GM23338 (cell line): ENCODE data around the gene MUC5AC. TPM values are rescaled to one million over a fixed set of nuclear protein-coding genes. Genes with fewer than 3 reads are reported as not detected.

Experiments
- ATAC-seq: fragments of 200-7000 bp; cut with Tn5 transposase; 3 replicates; pipeline ENCODE4 v1.9.1; 2020
- DNase-seq: peaks from one replicate; pipeline ENCODE4 v3.0.0-alpha.2; 2015; ENCODE audit warnings: low spot score
- H2AFZ ChIP-seq: fragments of 200-600 bp; sonication (generic); 2 replicates; pipeline ENCODE4 v1.8.0; 2016; ENCODE audit warnings: antibody characterized with exemption, mild to moderate bottlenecking, moderate library complexity
- H3F3A ChIP-seq: fragments of 200-600 bp; sonication (generic); replicated peaks from 2 replicates; pipeline ENCODE4 v1.8.0; 2017; ENCODE audit warnings: antibody characterized with exemption, mixed run types, low read depth
- H3K27ac ChIP-seq: fragments of 200-600 bp; sonication (generic); 2 replicates; pipeline ENCODE4 v1.6.1; 2016; ENCODE audit warnings: low read depth
- H3K27me3 ChIP-seq: fragments of 200-600 bp; sonication (generic); 2 replicates; pipeline ENCODE4 v1.8.0; 2016; ENCODE audit warnings: mild to moderate bottlenecking, mixed run types, moderate library complexity; ENCODE audit not compliant: insufficient read depth
- H3K36me3 ChIP-seq: fragments of 200-600 bp; sonication (generic); 2 replicates; pipeline ENCODE4 v1.8.0; 2016; ENCODE audit warnings: mild to moderate bottlenecking; ENCODE audit not compliant: insufficient read depth
- H3K4me1 ChIP-seq: fragments of 200-600 bp; sonication (generic); 2 replicates; pipeline ENCODE4 v1.8.0; 2016; ENCODE audit warnings: mild to moderate bottlenecking, moderate library complexity; ENCODE audit not compliant: insufficient read depth
- H3K4me2 ChIP-seq: fragments of 200-600 bp; sonication (generic); 2 replicates; pipeline ENCODE4 v1.7.1; 2017; ENCODE audit warnings: mixed run types
- H3K4me3 ChIP-seq: fragments of 200-600 bp; sonication (generic); 2 replicates; pipeline ENCODE4 v1.6.1; 2016; ENCODE audit warnings: mixed run types
- H3K79me2 ChIP-seq: fragments of 200-600 bp; sonication (generic); replicated peaks from 2 replicates; pipeline ENCODE4 v1.8.0; 2017; ENCODE audit warnings: mild to moderate bottlenecking; ENCODE audit not compliant: insufficient read depth
- H3K9me2 ChIP-seq: fragments of 200-600 bp; sonication (generic); 2 replicates; pipeline ENCODE4 v1.8.0; 2017; ENCODE audit not compliant: insufficient read depth
- H4K20me1 ChIP-seq: fragments of 200-600 bp; sonication (generic); replicated peaks from 2 replicates; pipeline ENCODE4 v1.8.0; 2017; ENCODE audit warnings: mild to moderate bottlenecking; ENCODE audit not compliant: insufficient read depth
- H3K27ac Mint-ChIP-seq: 2 replicates; pipeline ENCODE4 v1.8.0; 2020; ENCODE audit warnings: inconsistent platforms, mild to moderate bottlenecking, moderate library complexity, mixed read lengths
- H3K27me3 Mint-ChIP-seq: 3 replicates; pipeline ENCODE4 v1.8.0; 2022; ENCODE audit warnings: low read depth, mild to moderate bottlenecking, moderate library complexity, mixed read lengths, inconsistent platforms; ENCODE audit not compliant: insufficient read depth, poor library complexity
- H3K36me3 Mint-ChIP-seq: 3 replicates; pipeline ENCODE4 v1.8.0; 2021; ENCODE audit warnings: low read depth, mild to moderate bottlenecking, inconsistent platforms, moderate library complexity, mixed read lengths
- H3K4me1 Mint-ChIP-seq: 3 replicates; pipeline ENCODE4 v1.8.0; 2020; ENCODE audit warnings: mild to moderate bottlenecking, inconsistent platforms, mixed read lengths
- H3K4me3 Mint-ChIP-seq: 3 replicates; pipeline ENCODE4 v1.8.0; 2021; ENCODE audit warnings: moderate library complexity, mild to moderate bottlenecking, inconsistent platforms, mixed read lengths
- H3K9me3 Mint-ChIP-seq: 3 replicates; pipeline ENCODE4 v1.8.0; 2020; ENCODE audit warnings: moderate library complexity, mild to moderate bottlenecking, inconsistent platforms, mixed read lengths
- CREB1 ChIP-seq: fragments of 250-450 bp; sonication (Bioruptor Pico); IDR thresholded peaks from 2 replicates; pipeline ENCODE4 v1.5.0; 2020; ENCODE audit warnings: low read depth, mild to moderate bottlenecking, moderate library complexity
- EZH2 ChIP-seq: fragments of 200-600 bp; sonication (generic); IDR thresholded peaks from one replicate; pipeline ENCODE4 v1.8.0; 2017; ENCODE audit warnings: antibody characterized with exemption, mild to moderate bottlenecking, low read depth; ENCODE audit not compliant: unreplicated experiment
- EZH2phosphoT487 ChIP-seq: fragments of 200-600 bp; sonication (generic); IDR thresholded peaks from one replicate; pipeline ENCODE4 v1.8.1; 2018; ENCODE audit warnings: antibody characterized with exemption; ENCODE audit not compliant: unreplicated experiment
- JUNB ChIP-seq: IDR thresholded peaks from one replicate; pipeline ENCODE4 v1.6.1; 2016; ENCODE audit warnings: antibody characterized with exemption; ENCODE audit not compliant: unreplicated experiment
- NANOG ChIP-seq: IDR thresholded peaks from 2 replicates; pipeline ENCODE4 v1.6.1; 2016; ENCODE audit warnings: antibody characterized with exemption, borderline replicate concordance
- POLR2AphosphoS5 ChIP-seq: IDR thresholded peaks from 2 replicates; pipeline ENCODE4 v1.6.1; 2016; ENCODE audit warnings: antibody characterized with exemption, low read depth
- REST ChIP-seq: IDR thresholded peaks from one replicate; pipeline ENCODE4 v1.6.1; 2018; ENCODE audit warnings: antibody characterized with exemption; ENCODE audit not compliant: unreplicated experiment
- STAT1 ChIP-seq: IDR thresholded peaks from one replicate; pipeline ENCODE4 v1.6.1; 2016; ENCODE audit warnings: antibody characterized with exemption; ENCODE audit not compliant: unreplicated experiment
- ZNF331 ChIP-seq: fragments of 250-450 bp; sonication (Bioruptor Pico); IDR thresholded peaks from 2 replicates; pipeline ENCODE4 v1.5.0; 2020; ENCODE audit warnings: low read depth, mild to moderate bottlenecking, moderate library complexity
- polyA plus RNA-seq: library from polyadenylated mRNA; unstranded; fragments of >200 nt; fragmentation: Nextera tagmentation; extraction: Ambion mirVana; gene quantifications from 2 replicates; pipeline ENCODE4 v1.2.1, GENCODE V29; 2016
- total RNA-seq: library from RNA; depleted of rRNA; stranded (reverse); fragments of >200 nt; shearing (Covaris generic); gene quantifications from 2 replicates; pipeline ENCODE4 v1.2.3, GENCODE V29; 2014
- TF ChIP-seq, protein P1 (sequence below): IDR thresholded peaks from 2 replicates; pipeline ENCODE4 v1.6.1; 2016; ENCODE audit warnings: antibody characterized with exemption
- TF ChIP-seq, protein P2 (sequence below): fragments of 250-450 bp; sonication (Bioruptor Pico); IDR thresholded peaks from 2 replicates; pipeline ENCODE4 v1.5.0; 2020; ENCODE audit warnings: mild to moderate bottlenecking, moderate library complexity
- TF ChIP-seq, protein P3 (sequence below), 2 experiments: fragments of 200-600 bp in 1 of 2; sonication (generic) in 1 of 2; conservative IDR thresholded peaks; 2 replicates each; pipeline versions ENCODE4 v1.5.1 to v1.6.1; 2016 to 2017; ENCODE audit warnings: antibody characterized with exemption in 2 of 2, low read depth in 2 of 2, mild to moderate bottlenecking in 2 of 2, moderate library complexity in 1 of 2

The MUC5AC gene
- total and polyA plus RNA-seq, 2 experiments from 2014 or later = not detected

DNA sequence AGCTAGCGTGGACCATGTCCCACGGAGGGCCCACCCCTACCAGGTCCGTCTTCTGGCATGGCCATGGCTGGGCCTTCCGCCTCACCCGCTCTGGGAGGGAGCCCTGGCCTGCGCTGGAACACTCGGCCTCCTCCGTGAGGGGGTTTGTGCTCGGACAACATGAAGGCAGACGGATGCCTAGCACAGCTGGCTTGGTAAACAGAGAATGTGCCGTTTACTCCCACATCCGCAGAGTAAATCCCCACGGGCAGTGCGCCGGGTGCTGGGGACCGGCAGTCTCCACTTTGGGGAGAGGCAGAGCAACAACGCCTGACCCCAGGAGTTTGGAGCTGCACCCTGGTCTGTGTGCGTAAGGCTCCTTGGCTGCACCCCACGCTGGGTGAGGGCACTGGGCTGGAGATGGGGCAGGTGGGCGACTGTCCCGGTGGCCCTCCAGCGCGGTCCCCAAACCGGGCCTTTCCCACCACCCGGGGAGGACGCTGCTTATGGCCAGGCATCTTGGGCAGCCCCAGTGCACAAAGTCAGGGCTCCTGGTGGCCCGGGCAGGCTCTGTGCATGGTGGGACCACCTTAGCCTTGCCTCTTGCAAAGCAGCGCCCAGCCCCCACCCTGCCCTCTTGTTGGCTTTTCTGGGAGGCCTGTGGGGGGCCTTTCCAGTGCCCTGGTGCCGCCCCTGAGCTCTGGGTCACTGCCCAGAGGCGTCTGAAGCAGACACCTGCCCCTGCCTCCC, 30.7 kb upstream of the MUC5AC start (continued):
- TF ChIP-seq, protein P1, sequence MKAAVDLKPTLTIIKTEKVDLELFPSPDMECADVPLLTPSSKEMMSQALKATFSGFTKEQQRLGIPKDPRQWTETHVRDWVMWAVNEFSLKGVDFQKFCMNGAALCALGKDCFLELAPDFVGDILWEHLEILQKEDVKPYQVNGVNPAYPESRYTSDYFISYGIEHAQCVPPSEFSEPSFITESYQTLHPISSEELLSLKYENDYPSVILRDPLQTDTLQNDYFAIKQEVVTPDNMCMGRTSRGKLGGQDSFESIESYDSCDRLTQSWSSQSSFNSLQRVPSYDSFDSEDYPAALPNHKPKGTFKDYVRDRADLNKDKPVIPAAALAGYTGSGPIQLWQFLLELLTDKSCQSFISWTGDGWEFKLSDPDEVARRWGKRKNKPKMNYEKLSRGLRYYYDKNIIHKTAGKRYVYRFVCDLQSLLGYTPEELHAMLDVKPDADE = no peak

DNA sequence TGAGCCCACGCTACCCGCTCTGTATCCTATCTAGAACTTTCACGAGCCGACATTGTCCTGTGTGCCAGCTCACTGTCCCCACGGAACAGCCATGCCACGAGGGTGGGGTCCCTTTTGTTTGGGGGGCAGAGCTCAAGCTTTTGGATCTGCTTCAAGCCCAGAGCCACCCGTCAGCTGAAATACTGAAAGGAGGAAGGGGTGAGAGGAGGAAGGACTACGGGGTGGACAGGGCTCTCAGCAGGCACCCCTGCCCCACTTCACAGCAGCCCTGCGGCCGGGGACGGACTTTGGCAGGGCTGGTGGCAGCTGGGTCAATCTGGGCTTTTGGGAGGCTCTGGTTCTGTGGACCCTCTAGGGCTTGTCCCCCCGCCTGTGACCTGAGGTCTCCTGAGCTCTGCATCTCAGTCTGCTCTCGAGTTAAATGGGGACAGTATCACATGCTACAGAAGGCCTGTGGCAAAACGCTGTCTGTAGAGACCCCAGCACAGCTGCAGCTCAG, 30.0 kb upstream of the MUC5AC start:
- no peak overlapping the region for H2AFZ ChIP-seq
- no peaks in the 10 kb centered on the region for H3K9me2 ChIP-seq
- H3K27ac ChIP-seq = no peak overlapping the region
- no peaks in the 10 kb centered on the region for H3F3A ChIP-seq
- no peaks in the 10 kb centered on the region for H3K27me3 ChIP-seq
- H3K36me3 ChIP-seq = no peaks in the 10 kb centered on the region
- no peak overlapping the region for H3K4me2 ChIP-seq
- no peaks in the 10 kb centered on the region for H4K20me1 ChIP-seq
- DNase-seq (no peak), ATAC-seq (no peak)
- peaks cover under 1% of the 10 kb centered on the region; the same call in 1 of the 3 replicates for H3K9me3 Mint-ChIP-seq
- no peaks in the 10 kb centered on the region for H3K4me1 ChIP-seq
- H3K79me2 ChIP-seq = no peaks in the 10 kb centered on the region
- H3K36me3 Mint-ChIP-seq = no peaks in the 10 kb centered on the region
- no peak overlapping the region for H3K27ac Mint-ChIP-seq
- H3K27me3 Mint-ChIP-seq = peaks cover 7% of the 10 kb centered on the region
- H3K4me1 Mint-ChIP-seq = no peaks in the 10 kb centered on the region
- no peak overlapping the region for H3K4me3 Mint-ChIP-seq
- no peak overlapping the region for H3K4me3 ChIP-seq
- TF ChIP-seq NANOG = no peak
- TF ChIP-seq ZNF331 (CRISPR knock-in tag) = no peak
- TF ChIP-seq EZH2phosphoT487 = no peak
- TF ChIP-seq EZH2 = no peak
- TF ChIP-seq REST = no peak
- TF ChIP-seq, protein P2, sequence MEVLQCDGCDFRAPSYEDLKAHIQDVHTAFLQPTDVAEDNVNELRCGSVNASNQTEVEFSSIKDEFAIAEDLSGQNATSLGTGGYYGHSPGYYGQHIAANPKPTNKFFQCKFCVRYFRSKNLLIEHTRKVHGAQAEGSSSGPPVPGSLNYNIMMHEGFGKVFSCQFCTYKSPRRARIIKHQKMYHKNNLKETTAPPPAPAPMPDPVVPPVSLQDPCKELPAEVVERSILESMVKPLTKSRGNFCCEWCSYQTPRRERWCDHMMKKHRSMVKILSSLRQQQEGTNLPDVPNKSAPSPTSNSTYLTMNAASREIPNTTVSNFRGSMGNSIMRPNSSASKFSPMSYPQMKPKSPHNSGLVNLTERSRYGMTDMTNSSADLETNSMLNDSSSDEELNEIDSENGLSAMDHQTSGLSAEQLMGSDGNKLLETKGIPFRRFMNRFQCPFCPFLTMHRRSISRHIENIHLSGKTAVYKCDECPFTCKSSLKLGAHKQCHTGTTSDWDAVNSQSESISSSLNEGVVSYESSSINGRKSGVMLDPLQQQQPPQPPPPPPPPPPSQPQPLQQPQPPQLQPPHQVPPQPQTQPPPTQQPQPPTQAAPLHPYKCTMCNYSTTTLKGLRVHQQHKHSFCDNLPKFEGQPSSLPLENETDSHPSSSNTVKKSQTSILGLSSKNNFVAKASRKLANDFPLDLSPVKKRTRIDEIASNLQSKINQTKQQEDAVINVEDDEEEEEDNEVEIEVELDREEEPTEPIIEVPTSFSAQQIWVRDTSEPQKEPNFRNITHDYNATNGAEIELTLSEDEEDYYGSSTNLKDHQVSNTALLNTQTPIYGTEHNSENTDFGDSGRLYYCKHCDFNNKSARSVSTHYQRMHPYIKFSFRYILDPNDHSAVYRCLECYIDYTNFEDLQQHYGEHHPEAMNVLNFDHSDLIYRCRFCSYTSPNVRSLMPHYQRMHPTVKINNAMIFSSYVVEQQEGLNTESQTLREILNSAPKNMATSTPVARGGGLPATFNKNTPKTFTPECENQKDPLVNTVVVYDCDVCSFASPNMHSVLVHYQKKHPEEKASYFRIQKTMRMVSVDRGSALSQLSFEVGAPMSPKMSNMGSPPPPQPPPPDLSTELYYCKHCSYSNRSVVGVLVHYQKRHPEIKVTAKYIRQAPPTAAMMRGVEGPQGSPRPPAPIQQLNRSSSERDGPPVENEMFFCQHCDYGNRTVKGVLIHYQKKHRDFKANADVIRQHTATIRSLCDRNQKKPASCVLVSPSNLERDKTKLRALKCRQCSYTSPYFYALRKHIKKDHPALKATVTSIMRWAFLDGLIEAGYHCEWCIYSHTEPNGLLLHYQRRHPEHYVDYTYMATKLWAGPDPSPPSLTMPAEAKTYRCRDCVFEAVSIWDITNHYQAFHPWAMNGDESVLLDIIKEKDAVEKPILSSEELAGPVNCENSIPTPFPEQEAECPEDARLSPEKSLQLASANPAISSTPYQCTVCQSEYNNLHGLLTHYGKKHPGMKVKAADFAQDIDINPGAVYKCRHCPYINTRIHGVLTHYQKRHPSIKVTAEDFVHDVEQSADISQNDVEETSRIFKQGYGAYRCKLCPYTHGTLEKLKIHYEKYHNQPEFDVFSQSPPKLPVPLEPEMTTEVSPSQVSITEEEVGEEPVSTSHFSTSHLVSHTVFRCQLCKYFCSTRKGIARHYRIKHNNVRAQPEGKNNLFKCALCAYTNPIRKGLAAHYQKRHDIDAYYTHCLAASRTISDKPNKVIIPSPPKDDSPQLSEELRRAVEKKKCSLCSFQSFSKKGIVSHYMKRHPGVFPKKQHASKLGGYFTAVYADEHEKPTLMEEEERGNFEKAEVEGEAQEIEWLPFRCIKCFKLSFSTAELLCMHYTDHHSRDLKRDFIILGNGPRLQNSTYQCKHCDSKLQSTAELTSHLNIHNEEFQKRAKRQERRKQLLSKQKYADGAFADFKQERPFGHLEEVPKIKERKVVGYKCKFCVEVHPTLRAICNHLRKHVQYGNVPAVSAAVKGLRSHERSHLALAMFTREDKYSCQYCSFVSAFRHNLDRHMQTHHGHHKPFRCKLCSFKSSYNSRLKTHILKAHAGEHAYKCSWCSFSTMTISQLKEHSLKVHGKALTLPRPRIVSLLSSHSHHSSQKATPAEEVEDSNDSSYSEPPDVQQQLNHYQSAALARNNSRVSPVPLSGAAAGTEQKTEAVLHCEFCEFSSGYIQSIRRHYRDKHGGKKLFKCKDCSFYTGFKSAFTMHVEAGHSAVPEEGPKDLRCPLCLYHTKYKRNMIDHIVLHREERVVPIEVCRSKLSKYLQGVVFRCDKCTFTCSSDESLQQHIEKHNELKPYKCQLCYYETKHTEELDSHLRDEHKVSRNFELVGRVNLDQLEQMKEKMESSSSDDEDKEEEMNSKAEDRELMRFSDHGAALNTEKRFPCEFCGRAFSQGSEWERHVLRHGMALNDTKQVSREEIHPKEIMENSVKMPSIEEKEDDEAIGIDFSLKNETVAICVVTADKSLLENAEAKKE = no peak
- no peak for TF ChIP-seq JUNB
- TF ChIP-seq, protein P3, sequence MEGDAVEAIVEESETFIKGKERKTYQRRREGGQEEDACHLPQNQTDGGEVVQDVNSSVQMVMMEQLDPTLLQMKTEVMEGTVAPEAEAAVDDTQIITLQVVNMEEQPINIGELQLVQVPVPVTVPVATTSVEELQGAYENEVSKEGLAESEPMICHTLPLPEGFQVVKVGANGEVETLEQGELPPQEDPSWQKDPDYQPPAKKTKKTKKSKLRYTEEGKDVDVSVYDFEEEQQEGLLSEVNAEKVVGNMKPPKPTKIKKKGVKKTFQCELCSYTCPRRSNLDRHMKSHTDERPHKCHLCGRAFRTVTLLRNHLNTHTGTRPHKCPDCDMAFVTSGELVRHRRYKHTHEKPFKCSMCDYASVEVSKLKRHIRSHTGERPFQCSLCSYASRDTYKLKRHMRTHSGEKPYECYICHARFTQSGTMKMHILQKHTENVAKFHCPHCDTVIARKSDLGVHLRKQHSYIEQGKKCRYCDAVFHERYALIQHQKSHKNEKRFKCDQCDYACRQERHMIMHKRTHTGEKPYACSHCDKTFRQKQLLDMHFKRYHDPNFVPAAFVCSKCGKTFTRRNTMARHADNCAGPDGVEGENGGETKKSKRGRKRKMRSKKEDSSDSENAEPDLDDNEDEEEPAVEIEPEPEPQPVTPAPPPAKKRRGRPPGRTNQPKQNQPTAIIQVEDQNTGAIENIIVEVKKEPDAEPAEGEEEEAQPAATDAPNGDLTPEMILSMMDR (conservative IDR thresholded peaks at IDR 0.05; ENCODE audit: low read depth in 2 of 2) = no peak
- TF ChIP-seq CREB1 (CRISPR knock-in tag) = no peak
- no peak for TF ChIP-seq STAT1
- no peak for TF ChIP-seq POLR2AphosphoS5
